ENCODE measurements around the gene MARCHF3.
A peak's percentile ranks its signal among the peaks of the same experiment; 100 is the strongest.

The MARCHF3 gene

GRCh38 chr5:126995689-126996088 lies 34.7 kb downstream of the MARCHF3 start:
- Histone ChIP-seq H3K4me1 (peaks cover 10 to 35% (median 17%) of the 10 kb centered on the region in 10 experiments), H3K4me3 (no peak overlapping the region), H3K27me3 (no peaks in the 10 kb centered on the region), H4K20me1 (peaks cover 0 to 11% (median 0%) of the 10 kb centered on the region in 11 experiments; a peak in 3 of 22 replicates), H3K9me3 (replicated peaks in 1 of 11) (peaks cover 20 to 64% (median 45%) of the 10 kb centered on the region in 11 experiments; a peak in 21 of 22 replicates), H3K4me2 (no peak overlapping the region), H3K27ac (no peak overlapping the region), H3K9ac (no peak overlapping the region), H3K36me3 (peaks cover 0 to 57% (median 37%) of the 10 kb centered on the region in 11 experiments; a peak in 17 of 22 replicates)
- TF ChIP-seq Cebpa-rat (IDR thresholded peaks at IDR 0.05) = no peak

GRCh38 chr5:126995039-126995438 lies 35.3 kb downstream of the MARCHF3 start:
- Histone ChIP-seq H3K4me2 (peak overlapping the region in 2 of 11 experiments; percentile 4 to 5; a peak in 2 of 22 replicates), H4K20me1 (peaks cover 0 to 11% (median 0%) of the 10 kb centered on the region in 11 experiments; a peak in 3 of 22 replicates), H3K4me1 (peaks cover 10 to 35% (median 17%) of the 10 kb centered on the region in 10 experiments), H3K9me3 (replicated peaks in 1 of 11) (peaks cover 20 to 65% (median 51%) of the 10 kb centered on the region in 11 experiments; a peak in 21 of 22 replicates), H3K4me3 (no peak overlapping the region), H3K27ac (no peak overlapping the region), H3K9ac (no peak overlapping the region), H3K27me3 (no peaks in the 10 kb centered on the region), H3K36me3 (peaks cover 0 to 57% (median 37%) of the 10 kb centered on the region in 11 experiments; a peak in 17 of 22 replicates)
- TF ChIP-seq Cebpa-rat (IDR thresholded peaks at IDR 0.05) = no peak

- no peak overlapping the region for H3K4me3 ChIP-seq
- peaks cover 13 to 38% (median 20%) of the 10 kb centered on the region in 10 experiments for H3K4me1 ChIP-seq
- H3K27me3 ChIP-seq = no peaks in the 10 kb centered on the region
- peaks cover 20 to 66% (median 51%) of the 10 kb centered on the region in 11 experiments; a peak in 21 of 22 replicates for H3K9me3 ChIP-seq (replicated peaks in 1 of 11)
- TF ChIP-seq Cebpa-rat (IDR thresholded peaks at IDR 0.05) = no peak
- no peak overlapping the region for H3K27ac ChIP-seq
- H3K4me2 ChIP-seq = peak overlapping the region in 2 of 11 experiments; percentile 4 to 5; a peak in 2 of 22 replicates
- H4K20me1 ChIP-seq = peaks cover 0 to 11% (median 0%) of the 10 kb centered on the region in 11 experiments; a peak in 3 of 22 replicates
- H3K36me3 ChIP-seq = peaks cover 0 to 57% (median 37%) of the 10 kb centered on the region in 11 experiments; a peak in 17 of 22 replicates
- no peak overlapping the region for H3K9ac ChIP-seq
These were observed 35.9 kb downstream of the MARCHF3 start for GRCh38 chr5:126994485-126994884.

- H3K4me1 ChIP-seq = peaks cover 32 to 68% (median 59%) of the 10 kb centered on the region in 10 experiments
- H3K4me3 ChIP-seq = peak overlapping the region in 9 of 10 experiments; percentile 3 to 48 (median 45); a peak in 14 of 20 replicates
- peaks cover 0 to 11% (median 0%) of the 10 kb centered on the region in 11 experiments; a peak in 3 of 22 replicates for H4K20me1 ChIP-seq
- H3K4me2 ChIP-seq = peak overlapping the region; percentile 63 to 89 (median 82)
- H3K9me3 ChIP-seq (replicated peaks in 1 of 11) = peaks cover 14 to 32% (median 27%) of the 10 kb centered on the region in 11 experiments; a peak in 21 of 22 replicates
- H3K9ac ChIP-seq = peak overlapping the region in 9 of 11 experiments; percentile 4 to 80 (median 63); a peak in 17 of 22 replicates
- peak overlapping the region; percentile 20 to 89 (median 81); a peak in 20 of 22 replicates for H3K27ac ChIP-seq
- no peak for TF ChIP-seq Cebpa-rat (IDR thresholded peaks at IDR 0.05)
- H3K27me3 ChIP-seq = no peaks in the 10 kb centered on the region
- H3K36me3 ChIP-seq = peaks cover 0 to 34% (median 18%) of the 10 kb centered on the region in 11 experiments; a peak in 16 of 22 replicates
These were observed 42.3 kb downstream of the MARCHF3 start for GRCh38 chr5:126988021-126988569.

GRCh38 chr5:126987271-126987899 lies 43.0 kb downstream of the MARCHF3 start:
- Histone ChIP-seq H3K9ac (peak overlapping the region in 9 of 11 experiments; percentile 4 to 80 (median 63); a peak in 16 of 22 replicates), H3K4me1 (peaks cover 32 to 75% (median 66%) of the 10 kb centered on the region in 10 experiments), H3K27ac (peak overlapping the region in 10 of 11 experiments; percentile 31 to 89 (median 81); a peak in 19 of 22 replicates), H3K9me3 (replicated peaks in 1 of 11) (peaks cover 7 to 25% (median 20%) of the 10 kb centered on the region in 11 experiments; a peak in 20 of 22 replicates), H4K20me1 (peaks cover 0 to 17% (median 0%) of the 10 kb centered on the region in 11 experiments; a peak in 3 of 22 replicates), H3K36me3 (peaks cover 0 to 31% (median 11%) of the 10 kb centered on the region in 11 experiments; a peak in 14 of 22 replicates), H3K4me2 (peak overlapping the region; percentile 63 to 89 (median 82)), H3K27me3 (no peaks in the 10 kb centered on the region), H3K4me3 (peak overlapping the region in 8 of 10 experiments; percentile 17 to 48 (median 46); a peak in 10 of 20 replicates)
- no peak for TF ChIP-seq Cebpa-rat (IDR thresholded peaks at IDR 0.05)

- Histone ChIP-seq H3K36me3 (peaks cover 0 to 37% (median 17%) of the 10 kb centered on the region in 11 experiments; a peak in 12 of 22 replicates), H3K9me3 (replicated peaks in 1 of 11) (peaks cover 0 to 6% (median 0%) of the 10 kb centered on the region in 11 experiments; a peak in 3 of 22 replicates), H3K9ac (no peak overlapping the region), H3K4me3 (no peak overlapping the region), H3K4me2 (peak overlapping the region in 9 of 11 experiments; percentile 30 to 60 (median 51); a peak in 15 of 22 replicates), H3K27me3 (no peaks in the 10 kb centered on the region), H3K27ac (peak overlapping the region in 5 of 11 experiments; percentile 4 to 55 (median 34); a peak in 5 of 22 replicates), H4K20me1 (peaks cover 0 to 32% (median 0%) of the 10 kb centered on the region in 11 experiments; a peak in 4 of 22 replicates), H3K4me1 (peaks cover 31 to 91% (median 73%) of the 10 kb centered on the region in 10 experiments)
- no peak for TF ChIP-seq Cebpa-rat (IDR thresholded peaks at IDR 0.05)
These were observed 45.7 kb downstream of the MARCHF3 start for GRCh38 chr5:126984632-126985031.

- Histone ChIP-seq H3K4me1 (peaks cover 24 to 89% (median 70%) of the 10 kb centered on the region in 10 experiments), H3K9ac (no peak overlapping the region), H3K4me2 (peak overlapping the region in 10 of 11 experiments; percentile 20 to 60 (median 48); a peak in 18 of 22 replicates), H4K20me1 (peaks cover 0 to 32% (median 0%) of the 10 kb centered on the region in 11 experiments; a peak in 4 of 22 replicates), H3K9me3 (replicated peaks in 1 of 11) (peaks cover 0 to 6% (median 0%) of the 10 kb centered on the region in 11 experiments; a peak in 3 of 22 replicates), H3K27ac (peak overlapping the region in 6 of 11 experiments; percentile 13 to 55 (median 26); a peak in 7 of 22 replicates), H3K36me3 (peaks cover 0 to 43% (median 17%) of the 10 kb centered on the region in 11 experiments; a peak in 13 of 22 replicates), H3K4me3 (no peak overlapping the region), H3K27me3 (no peaks in the 10 kb centered on the region)
- TF ChIP-seq Cebpa-rat (IDR thresholded peaks at IDR 0.05) = no peak
These were observed 46.5 kb downstream of the MARCHF3 start for GRCh38 chr5:126983874-126984266.

Data from BLaER1 treated with 17β-estradiol and CSF1 and Interleukin-3, amounts not matched to agents 10 nM and 100 nM (cell line).